Choroid plexus epithelial cell (primary cell): Measurements from ENCODE around the gene DNAH2.
A peak's percentile ranks its signal among the peaks of the same experiment; 100 is the strongest.
"Not testable (repeated sequence)": the region's sequence is repeated elsewhere in the genome, so short reads cannot be mapped to it uniquely, and the experiment has no call there.

Source experiments
- DNase-seq: peaks from one replicate; pipeline ENCODE4 v3.0.0-alpha.2; 2010; ENCODE audit warnings: low read depth
- H3K4me3 ChIP-seq: 2 replicates; pipeline ENCODE4 v1.5.1; 2011; ENCODE audit warnings: low read depth, mild to moderate bottlenecking, control low read depth, low read length, moderate library complexity
- TF ChIP-seq, protein P1 (sequence below): conservative IDR thresholded peaks from 2 replicates; pipeline ENCODE4 v1.5.1; 2011; ENCODE audit warnings: low read depth, mild to moderate bottlenecking, control low read depth, inconsistent platforms, low read length, moderate library complexity

DNAH2 gene

GRCh38 chr17:7807206-7807605, 89.7 kb downstream of the DNAH2 start:
- DNase-seq, result no peak
- H3K4me3 ChIP-seq, result no peak overlapping the region
- TF ChIP-seq, protein P1, sequence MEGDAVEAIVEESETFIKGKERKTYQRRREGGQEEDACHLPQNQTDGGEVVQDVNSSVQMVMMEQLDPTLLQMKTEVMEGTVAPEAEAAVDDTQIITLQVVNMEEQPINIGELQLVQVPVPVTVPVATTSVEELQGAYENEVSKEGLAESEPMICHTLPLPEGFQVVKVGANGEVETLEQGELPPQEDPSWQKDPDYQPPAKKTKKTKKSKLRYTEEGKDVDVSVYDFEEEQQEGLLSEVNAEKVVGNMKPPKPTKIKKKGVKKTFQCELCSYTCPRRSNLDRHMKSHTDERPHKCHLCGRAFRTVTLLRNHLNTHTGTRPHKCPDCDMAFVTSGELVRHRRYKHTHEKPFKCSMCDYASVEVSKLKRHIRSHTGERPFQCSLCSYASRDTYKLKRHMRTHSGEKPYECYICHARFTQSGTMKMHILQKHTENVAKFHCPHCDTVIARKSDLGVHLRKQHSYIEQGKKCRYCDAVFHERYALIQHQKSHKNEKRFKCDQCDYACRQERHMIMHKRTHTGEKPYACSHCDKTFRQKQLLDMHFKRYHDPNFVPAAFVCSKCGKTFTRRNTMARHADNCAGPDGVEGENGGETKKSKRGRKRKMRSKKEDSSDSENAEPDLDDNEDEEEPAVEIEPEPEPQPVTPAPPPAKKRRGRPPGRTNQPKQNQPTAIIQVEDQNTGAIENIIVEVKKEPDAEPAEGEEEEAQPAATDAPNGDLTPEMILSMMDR, result no peak

DNA sequence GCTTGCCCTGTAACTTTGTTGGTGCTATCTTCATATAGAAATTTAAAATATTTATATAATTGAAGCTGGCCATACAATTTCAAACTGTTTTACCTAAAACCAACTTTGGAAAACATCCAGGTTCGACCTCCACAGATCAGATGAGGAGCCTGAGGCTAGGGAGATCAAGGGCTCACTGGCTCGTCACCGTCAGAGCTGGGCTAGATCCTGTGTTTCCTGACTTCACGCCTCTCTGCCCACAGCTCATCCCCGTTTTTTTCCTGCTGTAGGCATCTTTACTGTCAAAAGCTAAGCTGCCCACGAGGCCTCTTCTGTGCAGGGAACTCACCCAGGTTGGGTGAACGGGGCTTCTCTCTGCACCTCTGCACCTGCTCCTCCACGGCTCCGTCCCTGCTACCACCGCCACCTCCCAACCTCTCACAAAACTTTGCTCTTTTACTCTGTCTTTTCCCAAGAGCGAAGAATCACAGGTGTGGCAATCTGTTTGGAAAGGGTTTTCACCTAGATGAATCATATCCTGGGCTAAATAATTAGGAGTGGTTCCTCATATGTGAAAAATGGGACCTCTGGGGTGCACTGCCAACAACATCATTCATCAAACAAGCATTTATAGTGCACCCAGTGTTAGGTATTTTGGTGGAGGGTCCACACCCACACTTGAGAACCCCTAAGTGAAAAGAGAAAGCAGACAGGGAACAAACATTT, 91.7 kb downstream of the DNAH2 start:
- no peak overlapping the region for H3K4me3 ChIP-seq
- no peak for DNase-seq
- TF ChIP-seq, protein P1, result no peak

- not testable (repeated sequence) for H3K4me3 ChIP-seq
- peak; percentile 25 for DNase-seq
Observed at GRCh38 chr17:7809791-7810343, 92.3 kb downstream of the DNAH2 start.

DNA sequence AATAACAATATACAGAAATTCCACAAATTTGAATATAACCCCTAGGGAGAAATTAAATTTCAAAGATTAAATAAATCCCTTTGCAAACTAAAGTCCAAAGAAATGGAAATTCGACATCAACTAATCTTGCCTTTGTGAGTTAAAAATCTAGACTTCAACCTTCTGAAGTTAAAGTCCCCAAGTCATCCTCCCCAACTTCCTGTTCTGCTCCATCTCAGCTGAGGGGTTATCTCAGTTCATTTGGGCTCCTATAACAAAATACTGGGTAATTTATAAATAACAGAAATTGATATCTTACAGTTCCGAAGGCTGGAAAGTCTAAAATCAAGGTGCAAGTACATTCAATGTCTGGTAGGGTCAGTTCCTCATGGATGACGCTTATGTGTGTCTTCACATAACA, 93.7 kb downstream of the DNAH2 start:
- no peak for DNase-seq
- TF ChIP-seq, protein P1, result no peak

GRCh38 chr17:7814969-7815368, 97.4 kb downstream of the DNAH2 start:
- TF ChIP-seq, protein P1, result no peak
- DNase-seq, result no peak
- H3K4me3 ChIP-seq, result no peak overlapping the region

More for the DNA sequence above, 93.7 kb downstream of the DNAH2 start:
- H3K4me3 ChIP-seq, result no peak overlapping the region

DNA sequence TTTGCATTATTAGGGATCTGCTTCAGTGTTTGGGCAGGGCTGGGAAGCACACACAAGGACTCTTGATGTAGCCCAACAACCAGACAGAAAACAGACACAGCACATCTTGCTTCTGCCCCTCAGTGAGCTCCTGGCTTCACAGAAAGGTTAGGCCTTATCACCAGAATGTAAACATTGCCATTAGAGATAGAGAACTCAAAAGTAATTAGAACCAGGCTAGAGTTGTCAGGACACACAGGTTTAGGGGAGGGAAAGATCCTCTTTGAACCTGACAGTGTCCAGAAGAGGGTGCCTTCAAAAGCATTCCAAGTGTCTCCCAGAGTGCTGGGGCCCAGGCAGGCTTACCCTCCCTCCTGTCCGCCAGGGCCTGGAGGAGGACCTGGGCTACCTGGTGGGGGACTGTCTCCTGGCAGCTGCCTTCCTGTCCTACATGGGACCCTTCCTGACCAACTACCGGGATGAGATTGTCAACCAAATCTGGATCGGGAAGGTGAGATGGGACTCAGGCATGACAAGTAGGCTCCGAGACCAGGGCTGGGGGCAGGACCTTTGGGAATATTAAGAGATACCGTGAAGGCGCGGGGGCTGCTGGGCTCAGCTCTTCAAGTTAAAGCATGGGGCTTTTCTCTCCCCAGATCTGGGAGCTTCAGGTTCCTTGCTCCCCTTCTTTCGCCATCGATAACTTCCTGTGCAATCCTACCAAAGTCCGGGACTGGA, 99.5 kb downstream of the DNAH2 start:
- no peak overlapping the region for H3K4me3 ChIP-seq
- DNase-seq, result no peak
- TF ChIP-seq, protein P1, result no peak

DNA sequence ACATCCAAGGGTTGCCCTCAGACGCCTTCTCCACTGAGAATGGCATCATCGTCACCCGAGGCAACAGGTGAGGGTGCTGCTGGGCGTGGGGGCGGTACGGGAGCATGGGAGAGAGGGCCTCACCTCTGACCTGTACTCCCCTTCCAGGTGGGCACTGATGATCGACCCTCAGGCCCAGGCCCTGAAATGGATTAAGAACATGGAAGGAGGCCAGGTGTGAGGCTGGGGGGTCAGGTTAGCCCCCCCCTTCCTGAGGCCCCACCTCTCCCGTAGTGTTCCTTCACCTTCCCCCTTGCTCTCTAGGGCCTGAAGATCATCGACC, 100.1 kb downstream of the DNAH2 start:
- H3K4me3 ChIP-seq, result no peak overlapping the region
- DNase-seq, result no peak
- TF ChIP-seq, protein P1, result no peak
